Heart right ventricle (tissue), 16 donors: ENCODE measurements around the gene TSFM. TPM values are rescaled to one million over a fixed set of nuclear protein-coding genes. Genes with fewer than 3 reads are reported as not detected.

ENCODE experiments used
- ATAC-seq, 8 donors: fragments of 200-7000 bp; cut with Tn5 transposase; one replicate each; pipeline ENCODE4 v1.9.1; 2020; ENCODE audit warnings: mild to moderate bottlenecking in 8 of 8, moderate library complexity in 8 of 8, moderate number of reproducible peaks in 1 of 8
- DNase-seq, 2 donors: peaks; one replicate each; pipeline ENCODE4 v3.0.0-alpha.2; 2020
- H3K27ac ChIP-seq, 10 donors: fragments of 200-600 bp; sonication (generic) in 2 of 10; one replicate each; pipeline versions ENCODE4 v1.5.0 to v1.8.0; 2020 to 2022; ENCODE audit warnings: mild to moderate bottlenecking in 3 of 10
- H3K27me3 ChIP-seq, 7 donors: fragments of 200-600 bp; one replicate each; pipeline ENCODE4 v1.8.0; 2021 to 2022; ENCODE audit warnings: mild to moderate bottlenecking in 2 of 7
- H3K36me3 ChIP-seq, 9 donors: fragments of 200-600 bp; sonication (generic) in 1 of 9; one replicate each; pipeline versions ENCODE4 v1.5.0 to v1.8.0; 2020 to 2022; ENCODE audit warnings: mild to moderate bottlenecking in 2 of 9
- H3K4me1 ChIP-seq, 9 donors: fragments of 200-600 bp; sonication (generic) in 1 of 9; one replicate each; pipeline versions ENCODE4 v1.5.0 to v1.8.0; 2020 to 2022; ENCODE audit warnings: mild to moderate bottlenecking in 4 of 9
- H3K4me3 ChIP-seq, 10 donors: fragments of 200-600 bp; sonication (generic) in 2 of 10; one replicate each; pipeline versions ENCODE4 v1.5.0 to v1.8.0; 2020 to 2022; ENCODE audit warnings: mild to moderate bottlenecking in 7 of 10, moderate library complexity in 2 of 10
- H3K9me3 ChIP-seq, 11 donors: fragments of 200-600 bp in 10 of 11; sonication (generic) in 2 of 11; one replicate each; pipeline versions ENCODE4 v1.5.0 to v1.8.0; 2013 to 2022; ENCODE audit warnings: mild to moderate bottlenecking in 2 of 11, control low read depth in 1 of 11, moderate library complexity in 1 of 11
- CTCF ChIP-seq, 9 donors: fragments of 200-600 bp; sonication (generic) in 2 of 9; IDR thresholded peaks; one replicate each; pipeline versions ENCODE4 v1.5.0 to v1.8.0; 2021 to 2022; ENCODE audit warnings: antibody characterized with exemption in 9 of 9, mild to moderate bottlenecking in 5 of 9, moderate library complexity in 1 of 9
- WGBS, 2 donors: extraction: QIAGEN DNeasy Blood & Tissue Kit; methylation state at CpG; one replicate each; pipeline ENCODE4 v1.1.7; 2013; ENCODE audit warnings: inconsistent platforms in 1 of 2; 5-methylcytosine and 5-hydroxymethylcytosine counted together
- intact Hi-C, 10 donors: fragments of 100-400 bp; cut with DNase I; formaldehyde crosslinking; loops; one replicate each; pipeline versions ENCODE4 v1.11.1 to v1.14.2; 2022
- polyA plus RNA-seq, 2 donors: library from polyadenylated mRNA; stranded (reverse); fragments of 200-250 nt; gene quantifications; one replicate each; pipeline ENCODE4 v1.2.3, GENCODE V29; 2013
- total RNA-seq, 10 donors: library from RNA; stranded (reverse); fragmentation: NEBNext Ultra II Directional in 3 of 10; extraction: Animal tissue kit (Norgen Biotek cat#: 25700) in 3 of 10; gene quantifications; one replicate each; pipeline versions ENCODE4 v1.2.1 to v1.2.4, GENCODE V29; 2021 to 2023
- donor health status: Arrhythmogenic right ventricular cardiomyopathy.
- donor health status: ischemic (EF 13 %, LVEDD 7.1; RV severe dilation, severe dysfunction).
- donor health status: healthy with polysubstance abuse.
- donor health status: DM: no; HTN: yes; CAD: no.
- donor health status: DM: no; HTN: no; CAD: no.
- donor health status: ischemic (EF 25% LVEDD 6.9; RV normal size, moderate dysfunction).
- donor health status: ischemic (EF 25% LVEDD 5.7; RV mildly dilated, moderate dysfunction).
- donor health status: healthy.
- donor health status: DM: yes; HTN: yes; CAD: no.
- donor health status: Ischemic cardiomyopathy.
- donor health status: ischemic (EF 35%, LVEDD 5.7; RV mildly dilated, moderate dysfunction).
- donor health status: nonischemic (EF 11% LVEDD 7.7; RV severe dilation, severe dysfunction).
- donor health status: DM: yes; HTN: yes; CAD: no.
- donor health status: PGD.
- donor health status: ischemic (EF 29% LVEDD 5.4; RV normal size, mild dysfunction).
- donor health status: nonischemic (EF 23%, LVEDD 6.1; RV moderate dilation, normal function).

TSFM gene
- total and polyA plus RNA-seq, 12 donors, result 22.9 to 70.6 (median 52.6) TPM

GRCh38 chr12:57754411-57755193 lies 28.0 kb upstream of the TSFM start, which contains the start of gene MARCHF9:
Gene MARCHF9, plus strand, starts transcription at chr12:57755103. Its CDS starts 426 bp downstream, at chr12:57755529.
- 2% methylated on average over 37 to 41 of the region's 41 CpGs for WGBS, 2 donors
- intact Hi-C loops, result no loop called here
- peak; percentile 58 to 60 for DNase-seq
- no peak for TF ChIP-seq CTCF (IDR thresholded peaks at IDR 0.05)
- Histone ChIP-seq H3K27ac (peak within 1 kb of the TSS; percentile 22 to 74 (median 53)), H3K9me3 (no peaks in the 10 kb centered on the region), H3K36me3 (peaks cover 0 to 38% (median 12%) of the 10 kb centered on the region in 9 donors), H3K4me3 (peak within 1 kb of the TSS; percentile 42 to 85 (median 71)), H3K27me3 (no peaks in the 10 kb centered on the region), H3K4me1 (peaks cover 14 to 51% (median 38%) of the 10 kb centered on the region in 9 donors)
- ATAC-seq, result peak in 1 of 8 donors; percentile 4

- no peak for ATAC-seq
- 0 to 1% methylated on average over 7 to 34 of the region's 34 CpGs for WGBS, 2 donors
- peaks cover 14 to 51% (median 38%) of the 10 kb centered on the region in 9 donors for H3K4me1 ChIP-seq
- H3K4me3 ChIP-seq, result peak overlapping the region; percentile 42 to 85 (median 71)
- intact Hi-C loops, result no loop called here
- DNase-seq, result no peak
- no peak for TF ChIP-seq CTCF (IDR thresholded peaks at IDR 0.05)
- no peaks in the 10 kb centered on the region for H3K9me3 ChIP-seq
- no peaks in the 10 kb centered on the region for H3K27me3 ChIP-seq
- H3K27ac ChIP-seq, result peak overlapping the region; percentile 22 to 74 (median 53)
- peaks cover 0 to 33% (median 11%) of the 10 kb centered on the region in 9 donors for H3K36me3 ChIP-seq
Observed at GRCh38 chr12:57755194-57755453, 27.5 kb upstream of the TSFM start.

GRCh38 chr12:57755454-57756372 lies 26.9 kb upstream of the TSFM start:
- Histone ChIP-seq H3K27ac (peak overlapping the region in 9 of 10 donors; percentile 30 to 74 (median 54)), H3K36me3 (peaks cover 0 to 27% (median 8%) of the 10 kb centered on the region in 9 donors), H3K9me3 (no peaks in the 10 kb centered on the region), H3K27me3 (no peaks in the 10 kb centered on the region), H3K4me3 (peak overlapping the region; percentile 42 to 85 (median 71)), H3K4me1 (peaks cover 13 to 49% (median 34%) of the 10 kb centered on the region in 9 donors)
- intact Hi-C loops, result no loop called here
- 2 to 3% methylated on average over 73 to 76 of the region's 76 CpGs for WGBS, 2 donors
- no peak for TF ChIP-seq CTCF (IDR thresholded peaks at IDR 0.05)
- no peak for ATAC-seq
- peak in 1 of 2 donors; percentile 32 for DNase-seq
